GM10266 (cell line): ENCODE data around the gene VSIG10L2.

Experiments used
- DNase-seq: peaks from one replicate; pipeline ENCODE4 v3.0.0; 2012; ENCODE audit errors: extremely low spot score
- CTCF ChIP-seq: IDR thresholded peaks from 2 replicates; pipeline ENCODE4 v1.5.1; 2012; ENCODE audit warnings: mild to moderate bottlenecking, low read depth; ENCODE audit not compliant: control insufficient read depth, insufficient read depth; ENCODE audit errors: missing control alignments

VSIG10L2 gene

DNA sequence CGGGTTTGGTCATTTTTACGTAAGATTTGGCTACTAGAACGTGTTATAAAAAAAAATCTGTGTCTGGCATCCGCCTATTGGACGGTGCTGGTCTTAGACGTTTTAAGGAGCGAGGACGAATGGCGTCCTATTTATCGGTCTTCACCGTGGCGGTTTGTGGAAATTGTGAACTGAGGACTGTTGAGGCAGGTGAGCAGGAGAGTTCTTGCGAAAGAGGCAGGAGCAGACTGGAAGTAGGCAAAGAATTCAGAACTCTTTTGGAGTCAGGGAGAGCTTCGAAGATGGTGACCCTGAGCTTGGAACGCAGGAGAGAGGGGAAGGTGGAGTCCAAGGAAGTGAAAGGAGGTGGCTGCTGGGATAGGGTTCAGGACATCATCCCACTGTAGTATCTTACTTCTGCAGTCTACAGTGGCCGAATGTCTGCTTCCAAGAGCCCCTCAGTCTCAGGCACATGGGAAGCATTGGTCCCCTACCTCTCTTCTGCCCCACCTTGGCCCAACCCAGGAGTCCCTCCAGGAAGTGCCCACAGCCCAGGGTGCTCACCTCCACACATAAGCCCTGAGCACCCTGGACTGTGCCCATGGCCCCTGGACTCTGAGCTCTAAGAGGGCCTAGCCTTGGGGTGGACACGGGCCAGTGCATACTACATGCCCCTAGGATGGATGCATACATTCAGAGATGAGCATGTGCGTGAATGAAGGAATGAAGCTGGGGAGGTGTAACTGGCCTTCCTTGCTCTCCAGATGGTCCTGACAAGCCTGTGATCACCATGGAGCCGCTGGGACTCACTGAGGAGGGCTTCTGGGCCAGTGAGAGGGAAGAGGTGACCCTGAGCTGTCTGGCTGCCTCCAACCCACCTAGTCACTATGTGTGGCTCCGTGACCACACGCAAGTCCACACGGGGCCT lies 3.7 kb downstream of the VSIG10L2 start:
- no peak for DNase-seq
- TF ChIP-seq CTCF = no peak

- DNase-seq = no peak
- no peak for TF ChIP-seq CTCF
Measured at GRCh38 chr11:125950178-125950490, 4.3 kb downstream of the VSIG10L2 start.

GRCh38 chr11:125950696-125951651 lies 5.1 kb downstream of the VSIG10L2 start:
- TF ChIP-seq CTCF = no peak
- DNase-seq = no peak

- no peak for TF ChIP-seq CTCF
- DNase-seq = no peak
Measured at GRCh38 chr11:125951731-125952130, 5.9 kb downstream of the VSIG10L2 start.

- TF ChIP-seq CTCF = no peak
- no peak for DNase-seq
Measured at GRCh38 chr11:125952559-125952958, 6.7 kb downstream of the VSIG10L2 start.

DNA sequence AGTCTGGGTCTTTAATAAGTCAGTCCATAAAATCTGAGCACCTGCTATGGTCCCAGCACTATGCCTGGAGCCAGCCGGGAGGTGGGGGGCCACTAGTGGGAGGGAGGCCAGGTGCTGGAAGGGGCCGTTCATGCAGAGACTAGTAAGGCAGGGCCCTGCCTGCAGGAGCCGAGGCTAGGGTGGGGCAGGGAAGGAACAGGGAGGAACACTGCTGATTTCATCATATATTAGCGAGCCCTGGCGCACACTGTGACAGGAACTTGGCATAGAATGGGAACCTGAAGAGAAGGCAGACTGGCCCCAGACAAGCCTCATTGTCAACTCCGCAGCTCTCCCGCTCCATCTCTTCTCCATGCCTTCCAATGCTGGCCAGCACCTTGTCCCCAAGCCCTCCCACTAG lies 7.1 kb downstream of the VSIG10L2 start:
- no peak for TF ChIP-seq CTCF
- no peak for DNase-seq
